Gastrocnemius medialis (tissue), 4 donors: ENCODE results near the gene SLC25A17.

Source experiments
- POLR2A ChIP-seq, 2 donors: fragments of 450-650 bp; IDR thresholded peaks; one replicate each; pipeline ENCODE4 v1.6.1; 2017; ENCODE audit warnings: antibody characterized with exemption in 2 of 2, mild to moderate bottlenecking in 2 of 2, moderate library complexity in 2 of 2
- TF ChIP-seq, protein P1 (sequence below), 5 experiments: fragments of 450-650 bp in 3 of 5; fragments of 200-600 bp in 2 of 5; sonication (generic) in 2 of 5; IDR thresholded peaks in 4 of 5; conservative IDR thresholded peaks in 1 of 5; 1 replicate in 4 of 5; 2 replicates in 1 of 5; pipeline ENCODE4 v1.5.1; 2016 to 2019; ENCODE audit warnings: antibody characterized with exemption in 5 of 5, mild to moderate bottlenecking in 3 of 5, moderate library complexity in 3 of 5

DNA sequence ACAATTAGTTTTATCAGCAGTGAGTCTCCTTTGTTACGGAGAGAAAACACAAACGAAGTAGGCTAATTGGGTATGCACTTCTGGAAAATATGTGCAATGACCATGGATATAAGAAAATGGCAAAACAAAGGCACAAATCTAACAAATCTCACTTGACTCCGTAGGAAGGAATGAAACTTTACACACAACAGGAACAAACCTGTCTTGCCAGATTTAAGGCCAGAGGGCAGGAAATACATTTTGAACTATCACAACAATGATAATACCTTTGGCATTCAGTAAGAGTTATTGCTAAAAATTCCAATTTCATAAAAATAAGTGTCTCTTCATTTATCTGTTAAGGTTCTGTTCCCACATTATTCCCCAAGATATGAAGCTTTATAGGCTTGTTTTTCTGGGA lies 36.6 kb downstream of the SLC25A17 start:
- TF ChIP-seq, protein P1, sequence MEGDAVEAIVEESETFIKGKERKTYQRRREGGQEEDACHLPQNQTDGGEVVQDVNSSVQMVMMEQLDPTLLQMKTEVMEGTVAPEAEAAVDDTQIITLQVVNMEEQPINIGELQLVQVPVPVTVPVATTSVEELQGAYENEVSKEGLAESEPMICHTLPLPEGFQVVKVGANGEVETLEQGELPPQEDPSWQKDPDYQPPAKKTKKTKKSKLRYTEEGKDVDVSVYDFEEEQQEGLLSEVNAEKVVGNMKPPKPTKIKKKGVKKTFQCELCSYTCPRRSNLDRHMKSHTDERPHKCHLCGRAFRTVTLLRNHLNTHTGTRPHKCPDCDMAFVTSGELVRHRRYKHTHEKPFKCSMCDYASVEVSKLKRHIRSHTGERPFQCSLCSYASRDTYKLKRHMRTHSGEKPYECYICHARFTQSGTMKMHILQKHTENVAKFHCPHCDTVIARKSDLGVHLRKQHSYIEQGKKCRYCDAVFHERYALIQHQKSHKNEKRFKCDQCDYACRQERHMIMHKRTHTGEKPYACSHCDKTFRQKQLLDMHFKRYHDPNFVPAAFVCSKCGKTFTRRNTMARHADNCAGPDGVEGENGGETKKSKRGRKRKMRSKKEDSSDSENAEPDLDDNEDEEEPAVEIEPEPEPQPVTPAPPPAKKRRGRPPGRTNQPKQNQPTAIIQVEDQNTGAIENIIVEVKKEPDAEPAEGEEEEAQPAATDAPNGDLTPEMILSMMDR (IDR thresholded peaks at IDR 0.05 in 4 of 5, conservative IDR thresholded peaks at IDR 0.05 in 1 of 5), result no peak
- TF ChIP-seq POLR2A (IDR thresholded peaks at IDR 0.05), result no peak
